T47D (cell line): ENCODE data around the gene RFX5.

Experiments used
- DNase-seq, 2 experiments: peaks; one replicate each; pipeline versions ENCODE4 v3.0.0 to v3.0.0-alpha.2; 2011 to 2012; ENCODE audit warnings: low read depth in 1 of 2, low spot score in 1 of 2
- JUND ChIP-seq: IDR thresholded peaks from 2 replicates; pipeline ENCODE4 v1.6.1; 2012; ENCODE audit warnings: low read depth
- in situ Hi-C: cut with HindIII; loops from 2 replicates; pipeline ENCODE4 v1.10.0; 2016; ENCODE audit warnings: low sequenced_read_pairs, low pct_unique_long_range_greater_than_20kb

RFX5 gene

GRCh38 chr1:151311011-151311410, 36.0 kb downstream of the RFX5 start:
- in situ Hi-C loops: no loop called here
- DNase-seq: no peak
- no peak for TF ChIP-seq JUND

- in situ Hi-C loops: no loop called here
- TF ChIP-seq JUND: no peak
- no peak for DNase-seq
Observed at GRCh38 chr1:151309811-151310323, 37.2 kb downstream of the RFX5 start.

GRCh38 chr1:151294742-151295462, 52.1 kb downstream of the RFX5 start:
- in situ Hi-C loops: no loop called here
- no peak for TF ChIP-seq JUND
- DNase-seq: no peak

- in situ Hi-C loops: no loop called here
- DNase-seq: no peak
Observed at GRCh38 chr1:151293093-151293492, 54.0 kb downstream of the RFX5 start.

GRCh38 chr1:151292207-151293030, 54.6 kb downstream of the RFX5 start:
- in situ Hi-C loops: no loop called here
- no peak for TF ChIP-seq JUND
- no peak for DNase-seq

More at GRCh38 chr1:151293093-151293492, 54.0 kb downstream of the RFX5 start:
- no peak for TF ChIP-seq JUND

GRCh38 chr1:151290709-151291303, 56.2 kb downstream of the RFX5 start:
- in situ Hi-C loops: no loop called here
- TF ChIP-seq JUND: no peak
- DNase-seq: no peak
